ENCODE results near the gene CCDC152. TPM values are rescaled to one million over a fixed set of nuclear protein-coding genes. Genes with fewer than 3 reads are reported as not detected.

The CCDC152 gene
- total and polyA plus RNA-seq, 10 of the 15 experiments (the other 5 are each of a cell fraction or from before 2014, with no cell fraction given), result 0.12 to 25.8 (median 13.5) TPM

DNA sequence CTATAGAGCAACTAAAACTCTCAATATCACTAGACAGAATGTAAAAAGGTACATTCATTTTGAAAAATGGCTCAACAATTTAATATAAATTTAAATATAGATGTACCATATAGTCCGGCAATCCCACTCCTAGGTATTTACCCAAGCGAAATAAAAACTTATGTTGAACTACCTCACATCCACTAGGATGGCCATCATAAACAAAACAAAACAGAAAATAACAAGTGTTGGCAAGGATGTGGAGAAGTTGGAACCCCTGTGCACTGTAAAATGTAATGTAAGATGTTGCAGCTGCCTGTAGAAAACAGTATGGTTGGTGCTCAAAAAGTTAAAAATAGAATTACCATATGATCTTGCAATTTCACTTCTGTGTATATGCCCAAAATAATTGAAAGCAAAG is 91.9 kb downstream of the CCDC152 start:
- SMC1A ChIA-PET (ENCODE audit: uncharacterized antibody, unreplicated experiment), result interaction anchor here (1.4 kb wide), 1 partner anchor 12 kb away, joined by 3 read pairs; no protein-coding TSS in a partner anchor
- Histone ChIP-seq H3K4me3 (no peak overlapping the region), H3K4me1 (ENCODE audit: control insufficient read depth, insufficient read depth, low read length) (no peaks in the 10 kb centered on the region), H3K27me3 (replicated peaks in 1 of 2; ENCODE audit: control insufficient read depth in 2 of 2, insufficient read depth in 2 of 2, low read length in 1 of 2) (no peaks in the 10 kb centered on the region), H3K4me2 (ENCODE audit: control insufficient read depth, insufficient read depth) (no peak overlapping the region), H4K20me1 (ENCODE audit: control insufficient read depth, insufficient read depth) (no peaks in the 10 kb centered on the region), H3K9me3 (replicated peaks; ENCODE audit: control insufficient read depth, insufficient read depth, low read length) (no peaks in the 10 kb centered on the region), H3K79me2 (ENCODE audit: control insufficient read depth, insufficient read depth, low read length) (no peaks in the 10 kb centered on the region), H2AFZ (ENCODE audit: control insufficient read depth, low read depth, low read length) (no peak overlapping the region), H3K36me3 (ENCODE audit: control insufficient read depth in 2 of 2, insufficient read depth in 2 of 2, low read length in 1 of 2) (no peaks in the 10 kb centered on the region), H3K27ac (ENCODE audit: control insufficient read depth, insufficient read depth) (no peak overlapping the region), H3K9ac (ENCODE audit: control insufficient read depth, insufficient read depth, low read length) (no peak overlapping the region)
- DNase-seq (ENCODE audit: low read depth, low spot score) (no peak), FAIRE-seq (no peak), ATAC-seq (no peak)
- CTCF ChIA-PET, result interaction anchor here (1.3 kb wide), 1 partner anchor 41 kb away, joined by 3 read pairs; no protein-coding TSS in a partner anchor
- in situ Hi-C loops (cut with MboI), result no loop called here
- TF ChIP-seq FOXM1 (IDR thresholded peaks at IDR 0.05; ENCODE audit: low read depth, low read length) (no peak), NR2C2 (IDR thresholded peaks at IDR 0.05; ENCODE audit: borderline replicate concordance, control insufficient read depth, insufficient read length, low read depth) (no peak), CBFB (IDR thresholded peaks at IDR 0.05; ENCODE audit: low read depth) (no peak), STAT1 (conservative IDR thresholded peaks at IDR 0.05) (no peak), SREBF1 (IDR thresholded peaks at IDR 0.05; ENCODE audit: low read length) (no peak), BMI1 (IDR thresholded peaks at IDR 0.05; ENCODE audit: borderline replicate concordance) (no peak), STAT3 (IDR thresholded peaks at IDR 0.05; ENCODE audit: low read depth, low read length) (no peak), BCL11A (IDR thresholded peaks at IDR 0.05; ENCODE audit: low read depth, low read length) (no peak), MEF2A (IDR thresholded peaks at IDR 0.05; ENCODE audit: insufficient read depth, low read depth, low read length) (no peak)
- no TSS peak for BruUV-seq (replicated peaks)
- intact Hi-C loops (cut with micrococcal nuclease; ENCODE audit: unreplicated experiment), result no loop called here
- RAD21 ChIA-PET (ENCODE audit: unreplicated experiment), result no interaction called here
- 88% methylated on average over 2 of the region's 2 CpGs for WGBS (ENCODE audit: insufficient coverage, insufficient replicate concordance, low lambda C conversion rate, missing lambda C conversion rate)
- POLR2A ChIA-PET, result no interaction called here

DNA sequence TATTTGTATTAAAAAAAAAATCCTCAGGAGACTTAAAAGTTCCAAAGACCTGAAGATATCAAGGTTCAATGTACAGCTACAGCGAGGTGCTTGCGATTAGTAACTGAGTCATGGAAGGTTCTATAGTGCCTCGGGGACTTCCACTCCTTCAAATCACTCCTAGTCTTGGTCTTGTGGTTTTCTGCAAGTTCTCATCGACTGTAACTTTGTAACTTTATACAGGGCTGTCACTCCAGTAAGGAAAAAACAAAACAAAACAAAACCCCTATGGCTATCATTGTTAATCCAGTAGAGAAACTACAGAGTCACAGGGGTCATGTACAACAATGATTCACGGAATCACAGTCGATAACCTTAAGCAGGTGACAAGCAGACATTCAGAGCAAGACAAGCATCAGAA is 94.9 kb downstream of the CCDC152 start:
- in situ Hi-C loops (cut with MboI), result no loop called here
- FAIRE-seq, result no peak
- Histone ChIP-seq H4K20me1 (ENCODE audit: control insufficient read depth, insufficient read depth) (no peaks in the 10 kb centered on the region), H3K9me3 (replicated peaks; ENCODE audit: control insufficient read depth, insufficient read depth, low read length) (no peaks in the 10 kb centered on the region), H3K4me2 (ENCODE audit: control insufficient read depth, insufficient read depth) (no peak overlapping the region), H3K27me3 (replicated peaks in 1 of 2; ENCODE audit: control insufficient read depth in 2 of 2, insufficient read depth in 2 of 2, low read length in 1 of 2) (no peaks in the 10 kb centered on the region), H3K4me1 (ENCODE audit: control insufficient read depth, insufficient read depth, low read length) (no peaks in the 10 kb centered on the region), H3K27ac (ENCODE audit: control insufficient read depth, insufficient read depth) (no peak overlapping the region), H3K9ac (ENCODE audit: control insufficient read depth, insufficient read depth, low read length) (no peak overlapping the region), H2AFZ (ENCODE audit: control insufficient read depth, low read depth, low read length) (no peak overlapping the region), H3K4me3 (no peak overlapping the region), H3K36me3 (ENCODE audit: control insufficient read depth in 2 of 2, insufficient read depth in 2 of 2, low read length in 1 of 2) (no peaks in the 10 kb centered on the region), H3K79me2 (ENCODE audit: control insufficient read depth, insufficient read depth, low read length) (no peaks in the 10 kb centered on the region)
- ChIA-PET RAD21 (ENCODE audit: unreplicated experiment) (no interaction called here), POLR2A (interaction anchor here (1.1 kb wide), 1 partner anchor 14 kb away, joined by 3 read pairs; no protein-coding TSS in a partner anchor), SMC1A (ENCODE audit: uncharacterized antibody, unreplicated experiment) (interaction anchor here (1.3 to 2.0 kb wide), 2 partner anchors 51 to 77 kb away, joined by 3 to 5 read pairs; no protein-coding TSS in a partner anchor), CTCF (interaction anchor here (0.8 kb wide), 1 partner anchor 41 kb away, joined by 3 read pairs; no protein-coding TSS in a partner anchor)
- no peak for DNase-seq (ENCODE audit: low read depth, low spot score)
- intact Hi-C loops (cut with micrococcal nuclease; ENCODE audit: unreplicated experiment), result no loop called here
- peak; percentile 18; the same call in 1 of the 3 replicates for ATAC-seq
- 45% methylated on average over 6 of the region's 6 CpGs for WGBS (ENCODE audit: insufficient coverage, insufficient replicate concordance, low lambda C conversion rate, missing lambda C conversion rate)
- BruUV-seq (replicated peaks), result no TSS peak
- TF ChIP-seq SUZ12 (IDR thresholded peaks at IDR 0.05; ENCODE audit: unreplicated experiment) (no peak), SREBF1 (IDR thresholded peaks at IDR 0.05; ENCODE audit: low read length) (no peak), HDGF (IDR thresholded peaks at IDR 0.05) (no peak), ZNF24 (IDR thresholded peaks at IDR 0.05) (no peak), POU2F2 (IDR thresholded peaks at IDR 0.05; ENCODE audit: borderline replicate concordance, low read depth, low read length) (no peak)
- TF ChIP-seq, protein P1, sequence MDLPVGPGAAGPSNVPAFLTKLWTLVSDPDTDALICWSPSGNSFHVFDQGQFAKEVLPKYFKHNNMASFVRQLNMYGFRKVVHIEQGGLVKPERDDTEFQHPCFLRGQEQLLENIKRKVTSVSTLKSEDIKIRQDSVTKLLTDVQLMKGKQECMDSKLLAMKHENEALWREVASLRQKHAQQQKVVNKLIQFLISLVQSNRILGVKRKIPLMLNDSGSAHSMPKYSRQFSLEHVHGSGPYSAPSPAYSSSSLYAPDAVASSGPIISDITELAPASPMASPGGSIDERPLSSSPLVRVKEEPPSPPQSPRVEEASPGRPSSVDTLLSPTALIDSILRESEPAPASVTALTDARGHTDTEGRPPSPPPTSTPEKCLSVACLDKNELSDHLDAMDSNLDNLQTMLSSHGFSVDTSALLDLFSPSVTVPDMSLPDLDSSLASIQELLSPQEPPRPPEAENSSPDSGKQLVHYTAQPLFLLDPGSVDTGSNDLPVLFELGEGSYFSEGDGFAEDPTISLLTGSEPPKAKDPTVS (IDR thresholded peaks at IDR 0.05; ENCODE audit: low read depth, low read length), result no peak
- TF ChIP-seq, protein P2, sequence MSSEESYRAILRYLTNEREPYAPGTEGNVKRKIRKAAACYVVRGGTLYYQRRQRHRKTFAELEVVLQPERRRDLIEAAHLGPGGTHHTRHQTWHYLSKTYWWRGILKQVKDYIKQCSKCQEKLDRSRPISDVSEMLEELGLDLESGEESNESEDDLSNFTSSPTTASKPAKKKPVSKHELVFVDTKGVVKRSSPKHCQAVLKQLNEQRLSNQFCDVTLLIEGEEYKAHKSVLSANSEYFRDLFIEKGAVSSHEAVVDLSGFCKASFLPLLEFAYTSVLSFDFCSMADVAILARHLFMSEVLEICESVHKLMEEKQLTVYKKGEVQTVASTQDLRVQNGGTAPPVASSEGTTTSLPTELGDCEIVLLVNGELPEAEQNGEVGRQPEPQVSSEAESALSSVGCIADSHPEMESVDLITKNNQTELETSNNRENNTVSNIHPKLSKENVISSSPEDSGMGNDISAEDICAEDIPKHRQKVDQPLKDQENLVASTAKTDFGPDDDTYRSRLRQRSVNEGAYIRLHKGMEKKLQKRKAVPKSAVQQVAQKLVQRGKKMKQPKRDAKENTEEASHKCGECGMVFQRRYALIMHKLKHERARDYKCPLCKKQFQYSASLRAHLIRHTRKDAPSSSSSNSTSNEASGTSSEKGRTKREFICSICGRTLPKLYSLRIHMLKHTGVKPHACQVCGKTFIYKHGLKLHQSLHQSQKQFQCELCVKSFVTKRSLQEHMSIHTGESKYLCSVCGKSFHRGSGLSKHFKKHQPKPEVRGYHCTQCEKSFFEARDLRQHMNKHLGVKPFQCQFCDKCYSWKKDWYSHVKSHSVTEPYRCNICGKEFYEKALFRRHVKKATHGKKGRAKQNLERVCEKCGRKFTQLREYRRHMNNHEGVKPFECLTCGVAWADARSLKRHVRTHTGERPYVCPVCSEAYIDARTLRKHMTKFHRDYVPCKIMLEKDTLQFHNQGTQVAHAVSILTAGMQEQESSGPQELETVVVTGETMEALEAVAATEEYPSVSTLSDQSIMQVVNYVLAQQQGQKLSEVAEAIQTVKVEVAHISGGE (CRISPR knock-in tag; IDR thresholded peaks at IDR 0.05), result no peak
